ENCODE measurements around the gene FA2H. TPM values are rescaled to one million over a fixed set of nuclear protein-coding genes. Genes with fewer than 3 reads are reported as not detected.
A peak's percentile ranks its signal among the peaks of the same experiment; 100 is the strongest.

Gene FA2H
- total and polyA plus RNA-seq, 2 of the 13 experiments (the other 11 are each of a cell fraction or from before 2014, with no cell fraction given) = 0.20 TPM; not detected in 1

GRCh38 chr16:74700438-74701225 is 74.0 kb downstream of the FA2H start, which contains the start of gene MLKL (continued):
- TF ChIP-seq, protein P1, sequence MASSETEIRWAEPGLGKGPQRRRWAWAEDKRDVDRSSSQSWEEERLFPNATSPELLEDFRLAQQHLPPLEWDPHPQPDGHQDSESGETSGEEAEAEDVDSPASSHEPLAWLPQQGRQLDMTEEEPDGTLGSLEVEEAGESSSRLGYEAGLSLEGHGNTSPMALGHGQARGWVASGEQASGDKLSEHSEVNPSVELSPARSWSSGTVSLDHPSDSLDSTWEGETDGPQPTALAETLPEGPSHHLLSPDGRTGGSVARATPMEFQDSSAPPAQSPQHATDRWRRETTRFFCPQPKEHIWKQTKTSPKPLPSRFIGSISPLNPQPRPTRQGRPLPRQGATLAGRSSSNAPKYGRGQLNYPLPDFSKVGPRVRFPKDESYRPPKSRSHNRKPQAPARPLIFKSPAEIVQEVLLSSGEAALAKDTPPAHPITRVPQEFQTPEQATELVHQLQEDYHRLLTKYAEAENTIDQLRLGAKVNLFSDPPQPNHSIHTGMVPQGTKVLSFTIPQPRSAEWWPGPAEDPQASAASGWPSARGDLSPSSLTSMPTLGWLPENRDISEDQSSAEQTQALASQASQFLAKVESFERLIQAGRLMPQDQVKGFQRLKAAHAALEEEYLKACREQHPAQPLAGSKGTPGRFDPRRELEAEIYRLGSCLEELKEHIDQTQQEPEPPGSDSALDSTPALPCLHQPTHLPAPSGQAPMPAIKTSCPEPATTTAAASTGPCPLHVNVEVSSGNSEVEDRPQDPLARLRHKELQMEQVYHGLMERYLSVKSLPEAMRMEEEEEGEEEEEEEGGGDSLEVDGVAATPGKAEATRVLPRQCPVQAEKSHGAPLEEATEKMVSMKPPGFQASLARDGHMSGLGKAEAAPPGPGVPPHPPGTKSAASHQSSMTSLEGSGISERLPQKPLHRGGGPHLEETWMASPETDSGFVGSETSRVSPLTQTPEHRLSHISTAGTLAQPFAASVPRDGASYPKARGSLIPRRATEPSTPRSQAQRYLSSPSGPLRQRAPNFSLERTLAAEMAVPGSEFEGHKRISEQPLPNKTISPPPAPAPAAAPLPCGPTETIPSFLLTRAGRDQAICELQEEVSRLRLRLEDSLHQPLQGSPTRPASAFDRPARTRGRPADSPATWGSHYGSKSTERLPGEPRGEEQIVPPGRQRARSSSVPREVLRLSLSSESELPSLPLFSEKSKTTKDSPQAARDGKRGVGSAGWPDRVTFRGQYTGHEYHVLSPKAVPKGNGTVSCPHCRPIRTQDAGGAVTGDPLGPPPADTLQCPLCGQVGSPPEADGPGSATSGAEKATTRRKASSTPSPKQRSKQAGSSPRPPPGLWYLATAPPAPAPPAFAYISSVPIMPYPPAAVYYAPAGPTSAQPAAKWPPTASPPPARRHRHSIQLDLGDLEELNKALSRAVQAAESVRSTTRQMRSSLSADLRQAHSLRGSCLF (CRISPR knock-in tag; IDR thresholded peaks at IDR 0.05; ENCODE audit: borderline replicate concordance) = no peak
- TF ChIP-seq POLR2AphosphoS2 (IDR thresholded peaks at IDR 0.05; ENCODE audit: low read depth, low read length) (no peak), ZNF34 (CRISPR knock-in tag; IDR thresholded peaks at IDR 0.05; ENCODE audit: borderline replicate concordance) (peak; percentile 94), MXI1 (IDR thresholded peaks at IDR 0.05; ENCODE audit: borderline replicate concordance, low read depth, low read length) (peak; percentile 87; the same call in 2 of the 3 replicates), SAFB2 (CRISPR knock-in tag; IDR thresholded peaks at IDR 0.05; ENCODE audit: borderline replicate concordance, low read depth) (no peak), MAF1 (CRISPR knock-in tag; IDR thresholded peaks at IDR 0.05; ENCODE audit: borderline replicate concordance) (peak; percentile 69; the same call in 1 of the 2 replicates), MYPOP (CRISPR knock-in tag; IDR thresholded peaks at IDR 0.05) (peak; percentile 61; the same call in 1 of the 2 replicates), CEBPB (IDR thresholded peaks at IDR 0.05; ENCODE audit: borderline replicate concordance, low read depth, low read length) (no peak), ZNF629 (CRISPR knock-in tag; conservative IDR thresholded peaks at IDR 0.05) (peak; percentile 24), ATF7-NPFF (CRISPR knock-in tag; IDR thresholded peaks at IDR 0.05; ENCODE audit: low read depth) (peak; percentile 43; the same call in 1 of the 2 replicates), PAXIP1 (CRISPR knock-in tag; conservative IDR thresholded peaks at IDR 0.05) (no peak; the same call in 1 of the 2 replicates), GATAD2A (CRISPR knock-in tag; IDR thresholded peaks at IDR 0.05) (peak; percentile 62), KAT8 (CRISPR knock-in tag; IDR thresholded peaks at IDR 0.05) (peak; percentile 71), ZNF737 (CRISPR knock-in tag; IDR thresholded peaks at IDR 0.05; ENCODE audit: borderline replicate concordance) (no peak), MTF1 (CRISPR knock-in tag; IDR thresholded peaks at IDR 0.05) (0 out of 2 replicates have a peak, but pooled peaks have one; percentile 18), MED8 (CRISPR knock-in tag; IDR thresholded peaks at IDR 0.05; ENCODE audit: insufficient replicate concordance) (peak; percentile 73), NFIB (CRISPR knock-in tag; IDR thresholded peaks at IDR 0.05; ENCODE audit: borderline replicate concordance) (peak; percentile 81; the same call in 1 of the 2 replicates), ZNF709 (CRISPR knock-in tag; IDR thresholded peaks at IDR 0.05) (peak; percentile 88; the same call in 1 of the 2 replicates)
- TF ChIP-seq, protein P2, sequence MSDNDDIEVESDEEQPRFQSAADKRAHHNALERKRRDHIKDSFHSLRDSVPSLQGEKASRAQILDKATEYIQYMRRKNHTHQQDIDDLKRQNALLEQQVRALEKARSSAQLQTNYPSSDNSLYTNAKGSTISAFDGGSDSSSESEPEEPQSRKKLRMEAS (IDR thresholded peaks at IDR 0.05) = peak; percentile 96
